GM19099 (cell line): Measurements from ENCODE around the gene S100A6.

Source experiments
- POLR2A ChIP-seq: IDR thresholded peaks from 3 replicates; pipeline ENCODE4 v1.6.1; 2011; ENCODE audit warnings: low read depth; ENCODE audit not compliant: insufficient read length; ENCODE audit errors: extremely low read depth

Gene S100A6

GRCh38 chr1:153535242-153536011 lies at the start of gene S100A6:
TSS of gene S100A6 (minus strand) at chr1:153535991. CDS start at chr1:153535339, 652 bp downstream.
- no peak for TF ChIP-seq POLR2A

GRCh38 chr1:153585006-153585405 lies 49.2 kb upstream of the S100A6 start:
- no peak for TF ChIP-seq POLR2A

GRCh38 chr1:153583976-153584375 lies 48.2 kb upstream of the S100A6 start:
- TF ChIP-seq POLR2A, result no peak

- TF ChIP-seq POLR2A, result no peak
These were observed 43.1 kb upstream of the S100A6 start for GRCh38 chr1:153578936-153579335.

- no peak for TF ChIP-seq POLR2A
These were observed 42.7 kb upstream of the S100A6 start for GRCh38 chr1:153578490-153578889.

GRCh38 chr1:153577624-153578051 lies 41.8 kb upstream of the S100A6 start:
- TF ChIP-seq POLR2A, result no peak

GRCh38 chr1:153577138-153577537 lies 41.3 kb upstream of the S100A6 start:
- no peak for TF ChIP-seq POLR2A

- TF ChIP-seq POLR2A, result no peak
These were observed 37.6 kb upstream of the S100A6 start for GRCh38 chr1:153573351-153573750.

GRCh38 chr1:153572569-153573015 lies 36.8 kb upstream of the S100A6 start:
- TF ChIP-seq POLR2A, result no peak

- TF ChIP-seq POLR2A, result no peak
These were observed 35.9 kb upstream of the S100A6 start for GRCh38 chr1:153571706-153572105.

- no peak for TF ChIP-seq POLR2A
These were observed 35.1 kb upstream of the S100A6 start for GRCh38 chr1:153570874-153571273.

- TF ChIP-seq POLR2A, result no peak
These were observed 33.7 kb upstream of the S100A6 start for GRCh38 chr1:153569465-153569864.

GRCh38 chr1:153568367-153569099 lies 32.7 kb upstream of the S100A6 start:
- no peak for TF ChIP-seq POLR2A

- no peak for TF ChIP-seq POLR2A
These were observed 32.0 kb upstream of the S100A6 start for GRCh38 chr1:153567621-153568366.
